Skeletal muscle tissue (tissue), 4 donors: Measurements from ENCODE around the gene SEPTIN1. TPM values are rescaled to one million over a fixed set of nuclear protein-coding genes. Genes with fewer than 3 reads are reported as not detected.
A peak's percentile ranks its signal among the peaks of the same experiment; 100 is the strongest.
"Not testable (repeated sequence)": the region's sequence is repeated elsewhere in the genome, so short reads cannot be mapped to it uniquely, and the experiment has no call there.

Experiments used
- H3K27ac ChIP-seq: one replicate; pipeline ENCODE4 v1.7.0; 2013; ENCODE audit warnings: mild to moderate bottlenecking, low read depth, low read length, inconsistent platforms
- H3K27me3 ChIP-seq, 3 donors: one replicate each; pipeline ENCODE4 v1.7.0; 2013; ENCODE audit warnings: low read length in 3 of 3; ENCODE audit not compliant: control insufficient read depth in 3 of 3, insufficient read depth in 3 of 3
- H3K36me3 ChIP-seq, 3 donors: one replicate each; pipeline ENCODE4 v1.7.0; 2013; ENCODE audit warnings: low read length in 3 of 3; ENCODE audit not compliant: control insufficient read depth in 3 of 3, insufficient read depth in 3 of 3
- H3K4me1 ChIP-seq, 3 donors: one replicate each; pipeline ENCODE4 v1.7.0; 2013; ENCODE audit warnings: low read length in 3 of 3, mild to moderate bottlenecking in 3 of 3; ENCODE audit not compliant: control insufficient read depth in 3 of 3, insufficient read depth in 3 of 3
- H3K4me3 ChIP-seq, 3 donors: one replicate each; pipeline ENCODE4 v1.7.0; 2013; ENCODE audit warnings: low read length in 3 of 3
- H3K9ac ChIP-seq, 3 donors: one replicate each; pipeline ENCODE4 v1.7.0; 2013; ENCODE audit warnings: low read length in 3 of 3, mild to moderate bottlenecking in 3 of 3, moderate library complexity in 2 of 3, low read depth in 1 of 3
- H3K9me3 ChIP-seq, 3 donors: one replicate each; pipeline ENCODE4 v1.7.0; 2013; ENCODE audit warnings: low read length in 3 of 3; ENCODE audit not compliant: control insufficient read depth in 3 of 3
- total RNA-seq: library from RNA; depleted of rRNA; stranded (reverse); fragments of >200 nt; gene quantifications from one replicate; pipeline ENCODE4 v1.2.3, GENCODE V29; 2014
- donor health status: Osteomylitis.

SEPTIN1 gene
- total RNA-seq, 1 donor from 2014 or later, result 0.52 TPM

- Histone ChIP-seq H3K27ac (no peak overlapping the region), H3K9me3 (no peaks in the 10 kb centered on the region), H3K9ac (no peak overlapping the region)
Measured at GRCh38 chr16:30401768-30402425, 19.5 kb upstream of the SEPTIN1 start.

GRCh38 chr16:30399435-30400186, 17.2 kb upstream of the SEPTIN1 start:
- no peaks in the 10 kb centered on the region for H3K9me3 ChIP-seq
- H3K4me1 ChIP-seq, result peaks cover 15 to 22% (median 17%) of the 10 kb centered on the region in 3 donors
- peak overlapping the region; percentile 78 to 85 (median 79) for H3K4me3 ChIP-seq
- H3K9ac ChIP-seq, result peak overlapping the region; percentile 85 to 92 (median 86)
- H3K36me3 ChIP-seq, result peaks cover 5 to 11% (median 9%) of the 10 kb centered on the region in 3 donors
- H3K27me3 ChIP-seq, result no peaks in the 10 kb centered on the region
- H3K27ac ChIP-seq, result peak overlapping the region; percentile 72

More at GRCh38 chr16:30401768-30402425, 19.5 kb upstream of the SEPTIN1 start:
- H3K36me3 ChIP-seq, result peaks cover 5 to 11% (median 9%) of the 10 kb centered on the region in 3 donors
- no peaks in the 10 kb centered on the region for H3K27me3 ChIP-seq
- H3K4me1 ChIP-seq, result peaks cover 7 to 17% (median 9%) of the 10 kb centered on the region in 3 donors
- no peak overlapping the region for H3K4me3 ChIP-seq

- Histone ChIP-seq H3K36me3 (peaks cover 5 to 11% (median 9%) of the 10 kb centered on the region in 3 donors), H3K4me3 (no peak overlapping the region), H3K27me3 (no peaks in the 10 kb centered on the region), H3K4me1 (peaks cover 15 to 29% (median 22%) of the 10 kb centered on the region in 3 donors), H3K27ac (no peak overlapping the region), H3K9me3 (no peaks in the 10 kb centered on the region), H3K9ac (peak overlapping the region in 2 of 3 donors; percentile 16 to 86)
Measured at GRCh38 chr16:30398661-30399434, 16.5 kb upstream of the SEPTIN1 start.

- Histone ChIP-seq H3K4me1 (peaks cover 15 to 29% (median 22%) of the 10 kb centered on the region in 3 donors), H3K27ac (no peak overlapping the region), H3K36me3 (peaks cover 5 to 11% (median 9%) of the 10 kb centered on the region in 3 donors)
Measured at GRCh38 chr16:30397776-30398660, 15.7 kb upstream of the SEPTIN1 start.

GRCh38 chr16:30397056-30397455, 14.7 kb upstream of the SEPTIN1 start:
- Histone ChIP-seq H3K4me3 (no peak overlapping the region), H3K27me3 (no peaks in the 10 kb centered on the region), H3K36me3 (peaks cover 5 to 11% (median 9%) of the 10 kb centered on the region in 3 donors), H3K9ac (peak overlapping the region in 1 of 3 donors; percentile 5), H3K4me1 (peaks cover 15 to 29% (median 22%) of the 10 kb centered on the region in 3 donors), H3K27ac (no peak overlapping the region), H3K9me3 (no peaks in the 10 kb centered on the region)

More at GRCh38 chr16:30397776-30398660, 15.7 kb upstream of the SEPTIN1 start:
- Histone ChIP-seq H3K9me3 (no peaks in the 10 kb centered on the region), H3K27me3 (no peaks in the 10 kb centered on the region), H3K4me3 (no peak overlapping the region), H3K9ac (no peak overlapping the region)

GRCh38 chr16:30396627-30397026, 14.3 kb upstream of the SEPTIN1 start:
- peaks cover 5 to 11% (median 9%) of the 10 kb centered on the region in 3 donors for H3K36me3 ChIP-seq
- not testable (repeated sequence) for H3K9me3 ChIP-seq, H3K27ac ChIP-seq, H3K27me3 ChIP-seq
- peak overlapping the region in 1 of 3 donors; percentile 33 for H3K9ac ChIP-seq
- H3K4me3 ChIP-seq, result peak overlapping the region in 1 of 3 donors; percentile 71
- peaks cover 15 to 29% (median 22%) of the 10 kb centered on the region in 3 donors for H3K4me1 ChIP-seq

GRCh38 chr16:30395992-30396585, 13.7 kb upstream of the SEPTIN1 start:
- H3K4me1 ChIP-seq, result peaks cover 15 to 29% (median 22%) of the 10 kb centered on the region in 3 donors
- H3K27me3 ChIP-seq, result no peaks in the 10 kb centered on the region
- H3K9ac ChIP-seq, result peak overlapping the region; percentile 77 to 84 (median 77)
- peaks cover 5 to 11% (median 9%) of the 10 kb centered on the region in 3 donors for H3K36me3 ChIP-seq
- no peaks in the 10 kb centered on the region for H3K9me3 ChIP-seq
- H3K4me3 ChIP-seq, result peak overlapping the region; percentile 71 to 87 (median 80)
- peak overlapping the region; percentile 30 for H3K27ac ChIP-seq

GRCh38 chr16:30395155-30395991, 13.0 kb upstream of the SEPTIN1 start, which contains the start of gene ZNF48:
ZNF48 (plus strand) TSS chr16:30395420; CDS start chr16:30395795, 375 bp downstream.
- Histone ChIP-seq H3K27ac (peak within 1 kb of the TSS; percentile 74), H3K36me3 (peaks cover 5 to 11% (median 9%) of the 10 kb centered on the region in 3 donors), H3K4me3 (peak within 1 kb of the TSS; percentile 71 to 87 (median 80)), H3K9me3 (no peaks in the 10 kb centered on the region), H3K9ac (peak within 1 kb of the TSS; percentile 80 to 84 (median 83)), H3K4me1 (peaks cover 15 to 25% (median 22%) of the 10 kb centered on the region in 3 donors), H3K27me3 (no peaks in the 10 kb centered on the region)
